ENCODE measurements around the gene LTA. TPM values are rescaled to one million over a fixed set of nuclear protein-coding genes. Genes with fewer than 3 reads are reported as not detected.
"Not testable (repeated sequence)": the region's sequence is repeated elsewhere in the genome, so short reads cannot be mapped to it uniquely, and the experiment has no call there.

LTA gene
- total and polyA plus RNA-seq, 2 donors (not counting 3 experiments of a cell fraction or from before 2014, with no cell fraction given), result 0.46 TPM; not detected in 1

- no peak overlapping the region for H3K9ac ChIP-seq (replicated peaks; ENCODE audit: extremely low read depth, insufficient read depth, low read length)
- intact Hi-C loops (cut with micrococcal nuclease), result loop anchor here (5.0 to 10.0 kb wide), 3 partner anchors 146 to 224 kb away; partner anchors contain the start of genes CLIC1 and MICA
- peaks cover 14% of the 10 kb centered on the region for H3K4me1 ChIP-seq (ENCODE audit: control insufficient read depth, extremely low read depth, insufficient read depth, low read length)
- no peak overlapping the region for H2AFZ ChIP-seq (ENCODE audit: low read depth, low read length)
- H3K9me1 ChIP-seq (replicated peaks; ENCODE audit: control insufficient read depth, extremely low read depth, insufficient read depth, low read length), result no peaks in the 10 kb centered on the region
- peaks cover 7% of the 10 kb centered on the region for H3K79me2 ChIP-seq (ENCODE audit: control insufficient read depth, insufficient read depth, low read length)
- ChIA-PET CTCF (interaction anchor here (0.7 to 31.0 kb wide), 5 partner anchors 11 to 112 kb away, joined by 3 to 1517 read pairs (median 5); partner anchors contain the start of genes C6orf47, LST1, LTB and NCR3), POLR2A (interaction anchor here (0.6 to 1.2 kb wide), 3 partner anchors 32 to 58 kb away, joined by 3 to 6 read pairs (median 3); no protein-coding TSS in a partner anchor)
- H3K9me3 ChIP-seq (replicated peaks; ENCODE audit: control insufficient read depth, insufficient read depth, low read length), result no peaks in the 10 kb centered on the region
- H3K27me3 ChIP-seq (ENCODE audit: control insufficient read depth in 2 of 2, insufficient read depth in 2 of 2, low read length in 2 of 2), result no peaks in the 10 kb centered on the region
- H3K4me2 ChIP-seq (ENCODE audit: insufficient read depth, low read length), result peak overlapping the region; percentile 87
- H3K4me3 ChIP-seq (replicated peaks in 1 of 3; ENCODE audit: insufficient read depth in 1 of 3, low read depth in 1 of 3, low read length in 3 of 3), result no peak overlapping the region
- no peaks in the 10 kb centered on the region for H4K20me1 ChIP-seq (replicated peaks; ENCODE audit: control insufficient read depth, extremely low read depth, insufficient read depth, low read length)
- dilution Hi-C loops (cut with MboI; ENCODE audit: extremely low pct_ligation_motif_present, low sequenced_read_pairs), result no loop called here
- no peak for DNase-seq (ENCODE audit: low read depth, low spot score)
- H3K27ac ChIP-seq (ENCODE audit: insufficient read depth, low read depth, low read length), result no peak overlapping the region
- no TSS peak for BruUV-seq (replicated peaks)
- no peaks in the 10 kb centered on the region for H3K36me3 ChIP-seq (ENCODE audit: control insufficient read depth in 2 of 2, extremely low read depth in 1 of 2, insufficient read depth in 2 of 2, low read length in 2 of 2)
- TF ChIP-seq MYC (IDR thresholded peaks at IDR 0.05; ENCODE audit: low read depth, low read length) (no peak), EZH2 (IDR thresholded peaks at IDR 0.05; ENCODE audit: borderline replicate concordance, low read depth, low read length, severe bottlenecking) (no peak), POLR2A (IDR thresholded peaks at IDR 0.05; ENCODE audit: low read depth, low read length) (no peak), JUN (IDR thresholded peaks at IDR 0.05; ENCODE audit: borderline replicate concordance, insufficient read depth, insufficient read length, low read depth) (no peak), FOS (IDR thresholded peaks at IDR 0.05; ENCODE audit: borderline replicate concordance, insufficient read depth, low read length) (no peak), GATA2 (IDR thresholded peaks at IDR 0.05; ENCODE audit: insufficient read depth, insufficient read length, low read depth, low read length) (no peak)
- FAIRE-seq, result no peak
Measured at GRCh38 chr6:31548544-31548873, 23.6 kb upstream of the LTA start.

DNA sequence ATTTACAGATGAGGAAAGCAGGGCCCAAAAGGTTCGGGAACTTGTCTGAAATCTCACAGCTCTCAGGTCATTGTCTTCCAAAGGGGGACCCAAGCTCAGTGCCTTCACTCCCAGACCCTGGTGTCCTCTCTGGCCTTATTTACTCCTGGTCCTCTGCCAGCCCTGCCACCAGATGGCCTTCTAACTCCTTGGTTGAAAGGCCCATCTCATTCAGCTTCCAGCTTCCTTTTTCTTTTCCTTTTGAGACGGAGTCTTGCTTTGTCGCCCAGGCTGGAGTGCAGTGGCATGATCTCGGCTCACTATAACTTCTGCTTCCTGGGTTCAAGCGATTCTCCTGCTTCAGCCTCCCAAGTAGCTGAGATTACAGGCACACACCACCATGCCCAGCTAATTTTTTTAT, 20.7 kb upstream of the LTA start:
- CTCF ChIA-PET, result interaction anchor here (0.7 to 31.0 kb wide), 23 partner anchors 9 to 401 kb away, joined by 3 to 1517 read pairs (median 7); partner anchors contain the start of genes BAG6, DDX39B, LST1 and LTB
- BruUV-seq (replicated peaks); H4K20me1 ChIP-seq (replicated peaks; ENCODE audit: control insufficient read depth, extremely low read depth, insufficient read depth, low read length); H2AFZ ChIP-seq (ENCODE audit: low read depth, low read length); H3K79me2 ChIP-seq (ENCODE audit: control insufficient read depth, insufficient read depth, low read length); H3K36me3 ChIP-seq (ENCODE audit: control insufficient read depth in 2 of 2, extremely low read depth in 1 of 2, insufficient read depth in 2 of 2, low read length in 2 of 2); H3K9me1 ChIP-seq (replicated peaks; ENCODE audit: control insufficient read depth, extremely low read depth, insufficient read depth, low read length); H3K27me3 ChIP-seq (ENCODE audit: control insufficient read depth in 2 of 2, insufficient read depth in 2 of 2, low read length in 2 of 2); H3K27ac ChIP-seq (ENCODE audit: insufficient read depth, low read depth, low read length); H3K4me2 ChIP-seq (ENCODE audit: insufficient read depth, low read length); H3K9ac ChIP-seq (replicated peaks; ENCODE audit: extremely low read depth, insufficient read depth, low read length); H3K9me3 ChIP-seq (replicated peaks; ENCODE audit: control insufficient read depth, insufficient read depth, low read length); H3K4me3 ChIP-seq (replicated peaks in 1 of 3; ENCODE audit: insufficient read depth in 1 of 3, low read depth in 1 of 3, low read length in 3 of 3); dilution Hi-C loops (cut with MboI; ENCODE audit: extremely low pct_ligation_motif_present, low sequenced_read_pairs): not testable (repeated sequence)
- DNase-seq (ENCODE audit: low read depth, low spot score) (peak; percentile 83), FAIRE-seq (peak; percentile 84)
- intact Hi-C loops (cut with micrococcal nuclease), result loop anchor here (1.0 kb wide), 3 partner anchors 9 to 47 kb away; no protein-coding TSS in a partner anchor
- peaks cover 16% of the 10 kb centered on the region for H3K4me1 ChIP-seq (ENCODE audit: control insufficient read depth, extremely low read depth, insufficient read depth, low read length)
- TF ChIP-seq CTCF (IDR thresholded peaks at IDR 0.05; ENCODE audit: extremely low read depth in 1 of 2, insufficient read depth in 1 of 2, low read depth in 1 of 2, low read length in 2 of 2), result peak; percentile 70 to 74
- POLR2A ChIA-PET, result interaction anchor here (0.6 to 2.5 kb wide), 4 partner anchors 10 to 46 kb away, joined by 3 to 22 read pairs (median 4); partner anchors contain the start of gene DDX39B
